Activated CD8-positive, alpha-beta memory T cell treated with anti-CD3 and anti-CD28 coated beads, Interleukin-2, amount 50 U/mL, for 24 hours (primary cell): Measurements from ENCODE around the gene APRT.
"Not testable (repeated sequence)": the region's sequence is repeated elsewhere in the genome, so short reads cannot be mapped to it uniquely, and the experiment has no call there.

Experiments used
- DNase-seq: peaks from one replicate; pipeline ENCODE4 v3.0.0-alpha.2; 2020; ENCODE audit errors: extremely low read depth

The APRT gene

DNA sequence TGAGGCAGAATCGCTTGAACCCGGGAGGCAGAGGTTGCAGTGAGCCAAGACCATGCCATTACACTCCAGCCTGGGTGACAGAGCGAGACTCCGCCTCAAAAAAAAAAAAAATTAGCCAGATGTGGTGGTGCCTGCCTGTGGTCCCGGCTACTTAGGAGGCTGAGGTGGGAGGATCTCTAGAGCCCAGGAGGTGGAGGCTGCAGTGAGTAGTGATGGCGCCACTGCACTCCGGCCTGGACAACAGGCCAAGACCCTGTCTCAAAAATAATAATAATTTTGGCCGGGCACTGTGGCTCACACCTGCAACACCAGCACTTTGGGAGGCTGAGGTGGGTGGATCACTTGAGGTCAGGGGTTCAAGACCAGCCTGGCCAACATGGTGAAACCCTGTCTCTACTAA, 23.0 kb downstream of the APRT start:
- DNase-seq, result not testable (repeated sequence)

- DNase-seq, result no peak
These were observed 24.0 kb downstream of the APRT start for GRCh38 chr16:88787579-88788314.

DNA sequence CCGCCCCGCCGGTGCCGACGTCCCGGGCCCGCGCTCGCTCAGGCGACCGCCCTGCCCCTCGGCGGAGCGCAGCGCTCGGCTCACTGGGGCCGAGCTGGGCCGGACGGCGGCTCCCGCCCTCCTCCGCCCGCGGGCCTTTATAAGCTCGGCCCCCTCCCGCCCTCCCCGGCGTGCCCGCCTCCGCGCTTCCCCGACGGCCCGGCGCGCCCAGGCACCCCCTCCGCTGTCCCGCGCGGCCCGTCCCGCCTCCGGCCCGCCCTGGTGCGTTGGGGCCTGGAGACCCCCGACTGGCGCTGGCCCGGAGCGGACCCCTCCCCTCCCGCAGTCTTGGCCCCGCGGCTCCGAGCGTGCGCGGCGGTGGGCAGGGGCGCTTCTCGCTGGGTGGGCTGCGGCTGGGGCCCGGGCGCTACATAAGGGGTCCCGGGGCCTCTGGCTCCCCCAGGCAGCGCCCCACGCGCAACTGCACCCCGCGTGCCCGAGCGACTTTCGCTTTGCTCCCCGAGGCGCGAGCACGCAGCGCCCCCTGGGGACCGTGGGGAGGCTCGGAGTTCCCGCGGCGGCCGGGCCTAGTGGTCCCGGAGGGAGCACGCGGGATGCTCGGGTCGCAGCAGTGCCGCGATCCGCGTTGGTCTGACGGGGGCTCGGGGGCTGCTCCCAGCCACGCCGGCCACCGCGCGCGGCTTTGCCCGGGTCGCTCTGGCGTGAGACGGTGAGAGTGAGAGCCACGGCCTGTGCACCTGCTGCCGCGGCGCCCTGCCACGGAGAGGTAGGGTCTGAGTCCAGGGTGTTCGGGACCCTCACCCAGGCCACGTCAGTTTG, 26.4 kb downstream of the APRT start, which contains the start of gene PIEZO1:
Gene PIEZO1 (minus strand): TSS at position 115 of the 819 bp plus-strand sequence. CDS start 256 bp downstream, outside the sequence.
- DNase-seq, result no peak

- DNase-seq, result no peak
These were observed 26.9 kb downstream of the APRT start for GRCh38 chr16:88784856-88785105.

DNA sequence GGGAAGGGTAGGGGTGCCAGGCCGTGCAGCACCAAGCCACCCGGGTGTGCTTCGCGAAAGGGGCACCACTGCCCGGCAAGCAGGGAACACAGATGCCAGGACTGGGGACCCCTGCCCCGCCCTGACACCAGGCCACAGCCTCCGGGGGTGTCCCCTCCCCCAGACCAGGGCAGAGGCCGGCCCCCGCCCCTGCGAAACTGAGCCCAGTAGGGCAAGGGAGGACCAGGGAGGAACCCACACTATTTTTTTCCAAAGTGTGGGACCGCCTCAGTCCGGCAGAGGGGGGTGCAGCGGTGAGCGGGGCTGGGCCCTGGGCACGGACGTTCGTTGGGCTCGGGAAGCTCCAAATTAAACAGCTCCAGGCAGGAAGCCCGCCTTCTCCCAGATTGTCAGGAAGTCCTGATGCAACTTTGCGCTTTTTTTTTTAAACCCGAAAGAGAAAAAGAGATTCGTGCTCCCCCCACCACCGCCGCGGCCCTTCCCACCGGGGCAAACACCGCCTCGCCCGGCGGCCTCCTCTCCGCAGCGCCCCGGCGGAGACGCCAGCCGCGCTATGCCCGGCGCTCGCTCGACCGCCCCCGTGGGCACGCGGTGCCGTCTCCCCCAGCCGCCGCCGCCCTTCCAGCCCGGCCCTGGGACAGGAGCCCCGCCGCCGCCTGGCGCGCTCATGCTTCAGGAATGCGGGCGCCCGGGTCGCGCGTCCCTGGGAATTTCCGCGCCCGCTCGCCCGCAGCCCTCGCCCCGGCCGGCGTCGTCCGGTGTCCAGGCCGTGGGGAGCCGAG, 27.5 kb downstream of the APRT start:
- DNase-seq, result no peak

DNA sequence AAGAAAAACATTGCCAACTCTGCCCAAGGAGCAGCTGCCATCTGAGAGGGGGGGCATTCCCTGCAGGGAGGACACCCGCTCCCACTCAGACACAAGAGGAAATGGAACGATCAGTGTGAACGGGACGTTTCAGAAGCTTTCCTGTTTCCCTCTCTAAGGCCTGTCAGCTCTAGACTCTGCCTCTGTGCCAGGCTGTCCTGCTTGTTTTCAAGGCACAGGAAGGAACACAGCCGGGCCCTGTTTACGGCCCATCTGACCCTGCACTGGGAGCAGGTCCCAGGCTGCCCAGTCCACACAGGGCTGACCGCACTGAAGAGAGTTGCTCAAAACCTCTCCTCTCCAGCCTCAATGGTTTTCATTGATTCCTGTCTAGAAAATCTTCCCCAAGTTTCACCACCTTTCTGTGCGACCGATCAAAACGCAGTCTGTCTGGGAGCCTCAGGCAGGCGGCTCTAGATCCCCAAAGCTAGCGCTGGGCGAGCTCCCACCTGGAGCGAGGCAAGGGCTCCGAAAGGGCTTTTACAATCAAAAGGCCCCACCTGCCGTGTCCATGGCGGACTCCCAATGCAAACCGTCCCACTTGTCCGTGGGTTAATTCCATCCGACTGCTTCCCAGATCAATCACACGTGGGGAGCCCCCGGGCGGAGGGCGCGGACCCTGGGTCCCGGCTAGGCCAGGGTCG, 28.2 kb downstream of the APRT start:
- no peak for DNase-seq

GRCh38 chr16:88782454-88783390, 29.0 kb downstream of the APRT start:
- DNase-seq, result peak; percentile 75

GRCh38 chr16:88781140-88782077, 30.3 kb downstream of the APRT start:
- DNase-seq, result no peak

DNA sequence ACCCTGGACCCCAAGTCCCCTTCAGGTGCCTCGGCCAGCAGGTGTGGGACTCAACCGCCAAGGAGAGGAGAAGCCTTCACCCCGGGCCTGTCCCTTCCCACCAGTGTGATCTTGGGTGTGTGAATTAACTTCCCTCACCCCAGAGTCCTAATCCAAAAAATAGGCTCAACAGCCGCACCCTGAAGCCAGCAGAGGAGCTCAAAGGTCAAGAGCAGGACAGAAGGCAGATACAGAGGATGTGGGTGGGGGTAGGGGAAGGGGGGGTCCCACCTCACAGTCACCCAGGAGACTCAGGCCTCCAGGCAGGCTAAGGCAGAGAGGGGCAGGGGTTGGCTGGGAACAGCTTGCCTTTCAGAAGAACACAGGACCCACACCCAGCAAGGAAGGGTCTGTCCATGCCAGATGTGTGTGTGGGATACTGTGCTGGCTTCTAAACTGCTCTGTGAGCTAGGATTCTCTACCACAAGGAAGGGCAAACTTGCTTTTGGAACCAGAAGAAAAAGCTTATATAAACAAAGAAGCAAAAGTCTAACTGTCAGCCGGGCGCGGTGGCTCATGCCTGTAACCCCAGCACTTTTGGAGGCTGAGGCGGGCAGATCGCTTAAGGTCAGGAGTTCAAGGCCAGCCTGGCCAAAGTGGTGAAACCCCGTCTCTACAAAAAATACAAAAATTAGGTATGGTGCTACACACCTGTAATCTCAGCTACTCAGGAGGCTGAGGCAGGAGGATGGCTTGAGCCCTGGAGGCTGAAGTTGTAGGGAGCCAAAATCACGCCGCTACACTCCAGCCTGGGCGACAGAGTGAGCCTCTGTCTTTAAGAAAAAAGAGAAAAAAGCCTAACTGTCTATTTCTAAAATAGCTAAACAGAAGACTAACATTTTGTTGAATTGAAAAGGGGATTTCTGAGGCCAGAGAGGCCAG, 31.3 kb downstream of the APRT start:
- DNase-seq, result no peak

GRCh38 chr16:88779406-88780141, 32.2 kb downstream of the APRT start:
- DNase-seq, result no peak

- DNase-seq, result no peak
These were observed 33.1 kb downstream of the APRT start for GRCh38 chr16:88778541-88779065.

DNA sequence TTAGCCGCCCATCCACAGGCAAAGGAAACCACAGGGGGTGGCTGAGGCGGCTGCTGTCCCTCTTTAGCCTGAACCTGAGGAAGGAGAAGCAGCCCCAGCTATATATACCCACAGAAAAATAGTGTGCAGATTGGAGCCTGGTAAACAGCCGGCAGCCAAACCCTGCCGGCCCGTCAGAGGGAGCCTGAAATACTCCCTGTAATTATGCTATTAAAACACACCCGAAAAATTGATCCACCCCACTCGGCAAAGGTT, 33.5 kb downstream of the APRT start:
- no peak for DNase-seq

DNA sequence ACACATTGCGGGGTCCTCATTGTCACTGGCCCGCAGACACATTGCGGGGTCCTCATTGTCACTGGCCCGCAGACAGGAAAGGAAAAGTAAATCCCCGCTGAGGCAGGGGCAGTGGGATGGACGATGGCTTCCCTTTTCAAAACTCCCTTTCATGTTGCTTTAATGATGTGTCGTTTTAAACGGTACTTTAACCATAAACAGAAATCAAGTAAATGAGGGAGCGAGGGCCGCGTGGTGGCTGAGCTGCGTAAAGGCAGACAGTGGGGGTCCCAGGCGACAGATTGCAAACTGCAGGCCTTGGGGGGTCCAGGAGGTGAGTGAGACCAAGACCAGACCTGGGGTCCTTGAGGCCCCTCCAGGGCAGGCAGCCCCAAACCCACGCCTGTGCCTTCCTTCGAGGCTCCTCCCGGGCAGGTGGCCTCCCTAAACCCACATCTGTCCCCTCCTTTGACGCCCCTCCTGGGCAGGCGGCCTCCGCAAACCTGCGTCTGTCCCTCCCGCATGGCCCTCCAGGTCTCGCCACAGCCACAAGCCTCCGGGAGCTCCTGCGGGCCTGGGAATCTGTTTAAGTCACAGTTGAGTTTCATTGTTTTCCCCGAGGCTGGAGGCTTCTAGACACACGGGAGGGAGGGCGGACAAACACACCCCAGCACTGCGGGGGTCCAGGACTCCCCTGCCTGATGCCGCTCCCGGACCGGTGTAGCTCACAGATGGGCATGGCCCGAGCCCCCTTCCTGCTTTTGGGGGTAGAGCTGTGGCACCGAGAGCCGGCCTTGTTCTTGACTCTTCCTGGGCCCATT, 34.1 kb downstream of the APRT start:
- no peak for DNase-seq

DNA sequence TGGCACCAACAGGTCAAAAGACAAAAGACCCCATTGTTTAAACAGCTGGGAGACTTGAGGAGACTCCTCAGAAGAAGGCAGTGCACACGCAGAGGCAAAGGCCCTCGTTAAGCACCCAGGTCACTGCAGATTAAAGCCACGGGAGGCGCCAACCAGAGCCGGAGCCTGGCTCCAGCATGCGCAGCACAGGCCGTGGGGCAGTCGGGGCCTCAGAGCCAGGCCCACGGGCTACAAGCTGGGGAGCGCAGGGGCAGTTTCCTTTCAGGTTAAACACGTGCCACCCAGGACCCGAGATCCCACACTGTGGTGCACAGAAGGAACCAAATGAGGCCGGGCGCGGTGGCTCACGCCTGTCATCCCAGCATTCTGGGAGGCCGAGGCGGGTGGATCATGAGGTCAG, 35.9 kb downstream of the APRT start:
- DNase-seq, result no peak

DNA sequence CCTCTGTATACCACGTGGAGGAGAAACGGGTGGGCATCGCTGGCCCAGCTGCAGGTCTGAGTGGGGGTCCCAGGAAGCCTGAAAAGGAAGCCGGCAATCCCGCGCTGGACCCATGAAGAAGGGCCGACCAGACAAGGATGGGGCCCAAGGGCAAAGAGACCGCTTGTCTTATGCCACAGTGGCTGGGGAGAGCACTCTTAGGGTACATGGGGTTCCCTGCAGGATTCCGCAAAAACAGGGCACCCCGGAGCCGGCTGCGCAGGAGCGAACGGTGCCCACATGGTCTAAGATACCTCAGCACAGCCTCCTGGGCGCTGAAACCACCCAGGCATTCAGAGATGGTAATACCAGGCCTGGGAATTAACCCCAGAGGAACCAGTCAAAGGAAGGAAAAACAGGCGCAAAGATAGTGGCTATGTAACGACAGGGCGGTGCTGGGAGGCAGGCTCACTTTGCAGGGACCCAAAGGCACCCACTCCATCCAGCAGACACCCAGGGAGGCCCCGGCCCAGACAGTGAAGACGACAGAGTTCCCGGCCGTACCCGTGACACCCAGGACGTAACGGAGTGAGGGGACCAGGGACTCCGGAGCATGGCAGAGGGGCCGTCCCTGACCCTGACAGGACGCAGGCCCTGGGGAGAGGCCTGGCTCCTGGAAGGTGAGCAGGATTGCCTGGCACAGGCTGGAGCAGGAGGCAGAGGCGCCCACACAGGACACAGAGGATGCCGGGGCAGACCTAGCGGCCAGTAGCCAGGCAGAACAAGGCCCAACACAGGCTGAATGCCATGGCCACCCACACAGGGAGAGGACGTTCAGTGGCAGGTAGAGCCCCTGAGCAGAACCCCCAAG, 37.0 kb downstream of the APRT start:
- no peak for DNase-seq

GRCh38 chr16:88773812-88774291, 37.9 kb downstream of the APRT start:
- DNase-seq, result no peak
